ENCODE measurements around the gene EN1. TPM values are rescaled to one million over a fixed set of nuclear protein-coding genes. Genes with fewer than 3 reads are reported as not detected.

EN1 gene
- polyA plus RNA-seq, 1 donor (not counting 4 experiments of a cell fraction or from before 2014, with no cell fraction given), result 0.05 TPM

GRCh38 chr2:118811514-118812115, 35.8 kb downstream of the EN1 start:
- dilution Hi-C loops (cut with MboI; ENCODE audit: extremely low pct_ligation_motif_present, low sequenced_read_pairs), result no loop called here
- Histone ChIP-seq H3K4me2 (ENCODE audit: control insufficient read depth, extremely low read depth, insufficient read depth, low read depth, low read length) (no peak overlapping the region), H2AFZ (ENCODE audit: control insufficient read depth, low read length) (no peak overlapping the region), H3K27me3 (ENCODE audit: control insufficient read depth, extremely low read depth, insufficient read depth, low read length) (no peaks in the 10 kb centered on the region), H3K4me1 (ENCODE audit: control insufficient read depth, extremely low read depth, insufficient read depth, low read length) (no peaks in the 10 kb centered on the region), H3K9me1 (ENCODE audit: control insufficient read depth, extremely low read depth, insufficient read depth, low read length) (no peaks in the 10 kb centered on the region), H3K9ac (ENCODE audit: control insufficient read depth, extremely low read depth, insufficient read depth, low read length) (no peak overlapping the region), H3K79me2 (ENCODE audit: control insufficient read depth, insufficient read depth, low read length) (no peaks in the 10 kb centered on the region), H3K4me3 (ENCODE audit: control insufficient read depth in 2 of 3, extremely low read depth in 1 of 3, insufficient read depth in 2 of 3, low read depth in 1 of 3, low read length in 3 of 3) (no peak overlapping the region), H3K27ac (ENCODE audit: control insufficient read depth, insufficient read depth, low read length) (no peak overlapping the region), H3K9me3 (ENCODE audit: control insufficient read depth, low read depth, low read length) (no peaks in the 10 kb centered on the region), H3K36me3 (ENCODE audit: control insufficient read depth in 2 of 2, extremely low read depth in 1 of 2, insufficient read depth in 2 of 2, low read length in 2 of 2) (no peaks in the 10 kb centered on the region), H4K20me1 (ENCODE audit: control insufficient read depth, extremely low read depth, insufficient read depth, low read length) (no peaks in the 10 kb centered on the region)
- no peak for FAIRE-seq
- DNase-seq (ENCODE audit: low read depth, low spot score), result no peak
- TF ChIP-seq CTCF (optimal IDR thresholded peaks at IDR 0.05 in 1 of 3, IDR thresholded peaks at IDR 0.05 in 1 of 3, conservative IDR thresholded peaks at IDR 0.05 in 1 of 3; ENCODE audit: extremely low read depth in 1 of 3, insufficient read depth in 2 of 3, low read length in 3 of 3), result no peak
- TF ChIP-seq EZH2 (IDR thresholded peaks at IDR 0.05; ENCODE audit: low read length), result no peak

GRCh38 chr2:118810766-118811165, 36.7 kb downstream of the EN1 start:
- no peak overlapping the region for H2AFZ ChIP-seq (ENCODE audit: control insufficient read depth, low read length)
- FAIRE-seq (no peak), DNase-seq (ENCODE audit: low read depth, low spot score) (no peak)
- H3K27ac ChIP-seq (ENCODE audit: control insufficient read depth, insufficient read depth, low read length), result no peak overlapping the region
- H3K36me3 ChIP-seq (ENCODE audit: control insufficient read depth in 2 of 2, extremely low read depth in 1 of 2, insufficient read depth in 2 of 2, low read length in 2 of 2), result no peaks in the 10 kb centered on the region
- no peaks in the 10 kb centered on the region for H3K4me1 ChIP-seq (ENCODE audit: control insufficient read depth, extremely low read depth, insufficient read depth, low read length)
- no peaks in the 10 kb centered on the region for H3K9me3 ChIP-seq (ENCODE audit: control insufficient read depth, low read depth, low read length)
- TF ChIP-seq EZH2 (IDR thresholded peaks at IDR 0.05; ENCODE audit: low read length) (no peak), CTCF (optimal IDR thresholded peaks at IDR 0.05 in 1 of 3, IDR thresholded peaks at IDR 0.05 in 1 of 3, conservative IDR thresholded peaks at IDR 0.05 in 1 of 3; ENCODE audit: extremely low read depth in 1 of 3, insufficient read depth in 2 of 3, low read length in 3 of 3) (no peak)
- no peaks in the 10 kb centered on the region for H3K9me1 ChIP-seq (ENCODE audit: control insufficient read depth, extremely low read depth, insufficient read depth, low read length)
- H3K4me3 ChIP-seq (ENCODE audit: control insufficient read depth in 2 of 3, extremely low read depth in 1 of 3, insufficient read depth in 2 of 3, low read depth in 1 of 3, low read length in 3 of 3), result no peak overlapping the region
- dilution Hi-C loops (cut with MboI; ENCODE audit: extremely low pct_ligation_motif_present, low sequenced_read_pairs), result no loop called here
- H3K4me2 ChIP-seq (ENCODE audit: control insufficient read depth, extremely low read depth, insufficient read depth, low read depth, low read length), result no peak overlapping the region
- no peak overlapping the region for H3K9ac ChIP-seq (ENCODE audit: control insufficient read depth, extremely low read depth, insufficient read depth, low read length)
- H3K27me3 ChIP-seq (ENCODE audit: control insufficient read depth, extremely low read depth, insufficient read depth, low read length), result no peaks in the 10 kb centered on the region
- no peaks in the 10 kb centered on the region for H4K20me1 ChIP-seq (ENCODE audit: control insufficient read depth, extremely low read depth, insufficient read depth, low read length)
- H3K79me2 ChIP-seq (ENCODE audit: control insufficient read depth, insufficient read depth, low read length), result no peaks in the 10 kb centered on the region

Measured in keratinocyte (primary cell).